Right lobe of liver (tissue), 6 donors: Measurements from ENCODE around the gene CAVIN3. TPM values are rescaled to one million over a fixed set of nuclear protein-coding genes. Genes with fewer than 3 reads are reported as not detected.

Experiments used
- ATAC-seq, 4 donors: fragments of 200-7000 bp; cut with Tn5 transposase; one replicate each; pipeline ENCODE4 v1.9.1; 2020; ENCODE audit warnings: mild to moderate bottlenecking in 4 of 4, moderate library complexity in 4 of 4
- DNase-seq, 3 donors: peaks; one replicate each; pipeline ENCODE4 v3.0.0-alpha.2; 2020
- H3K27ac ChIP-seq, 3 donors: fragments of 200-600 bp; one replicate each; pipeline ENCODE4 v1.8.0; 2022
- H3K27me3 ChIP-seq, 2 donors: fragments of 200-600 bp; one replicate each; pipeline ENCODE4 v1.8.0; 2022
- H3K36me3 ChIP-seq, 4 donors: fragments of 200-600 bp; sonication (generic) in 1 of 4; one replicate each; pipeline versions ENCODE4 v1.5.1 to v1.8.0; 2017 to 2022; ENCODE audit warnings: control low read depth in 1 of 4
- H3K4me1 ChIP-seq, 4 donors: fragments of 200-600 bp; sonication (generic) in 1 of 4; one replicate each; pipeline versions ENCODE4 v1.5.1 to v1.8.0; 2017 to 2022; ENCODE audit warnings: control low read depth in 1 of 4
- H3K4me3 ChIP-seq, 3 donors: fragments of 200-600 bp; one replicate each; pipeline ENCODE4 v1.8.0; 2022
- H3K9me3 ChIP-seq, 4 donors: fragments of 200-600 bp; sonication (generic) in 1 of 4; one replicate each; pipeline versions ENCODE4 v1.5.1 to v1.8.0; 2017 to 2022; ENCODE audit warnings: control low read depth in 1 of 4
- CTCF ChIP-seq, 4 donors: fragments of 200-600 bp in 3 of 4; fragments of 450-650 bp in 1 of 4; IDR thresholded peaks; one replicate each; pipeline versions ENCODE4 v1.5.1 to v1.8.0; 2016 to 2022; ENCODE audit warnings: antibody characterized with exemption in 4 of 4, mild to moderate bottlenecking in 2 of 4
- POLR2A ChIP-seq: fragments of 450-650 bp; IDR thresholded peaks from one replicate; pipeline ENCODE4 v1.6.1; 2017; ENCODE audit warnings: antibody characterized with exemption, mild to moderate bottlenecking
- WGBS: methylation state at CpG from one replicate; pipeline ENCODE4 v1.1.6; 2018; ENCODE audit warnings: low coverage, low lambda C conversion rate; ENCODE audit not compliant: insufficient coverage; ENCODE audit errors: missing lambda C conversion rate; 5-methylcytosine and 5-hydroxymethylcytosine counted together
- intact Hi-C, 2 donors: fragments of 100-400 bp; cut with DNase I; formaldehyde crosslinking; loops; one replicate each; pipeline versions ENCODE4 v1.11.2 to v1.14.1; 2022
- total RNA-seq, 6 experiments: library from RNA; depleted of rRNA in 2 of 6; stranded (reverse); fragments of >200 nt in 2 of 6; fragmentation: NEBNext Ultra II Directional in 3 of 6; extraction: Animal tissue kit (Norgen Biotek cat#: 25700) in 3 of 6; gene quantifications; one replicate each; pipeline versions ENCODE4 v1.1.0 to v1.2.4, GENCODE V29; 2016 to 2023
- donor health status: DM: no; HTN: yes; CAD: no.
- donor health status: DM: no; HTN: no; CAD: no.
- donor health status: DM: no; HTN: no; CAD: no.
- donor health status: DM: no; HTN: yes; CAD: no.
- donor health status: DM: no; HTN: yes; CAD: no.

The CAVIN3 gene
- total RNA-seq, 6 experiments from 2014 or later = 2.6 to 11.2 (median 4.1) TPM

GRCh38 chr11:6305297-6305696 is 15.0 kb downstream of the CAVIN3 start:
- Histone ChIP-seq H3K4me3 (no peak overlapping the region), H3K4me1 (no peaks in the 10 kb centered on the region), H3K27ac (no peak overlapping the region), H3K27me3 (no peaks in the 10 kb centered on the region), H3K36me3 (no peaks in the 10 kb centered on the region), H3K9me3 (no peaks in the 10 kb centered on the region)
- TF ChIP-seq CTCF (IDR thresholded peaks at IDR 0.05) (no peak), POLR2A (no peak)
- intact Hi-C loops = no loop called here
- 71% methylated on average over 4 of the region's 4 CpGs for WGBS
- no peak for ATAC-seq
- no peak for DNase-seq

- no peak for DNase-seq
- Histone ChIP-seq H3K4me1 (no peaks in the 10 kb centered on the region), H3K27ac (no peak overlapping the region), H3K4me3 (no peak overlapping the region), H3K36me3 (no peaks in the 10 kb centered on the region), H3K27me3 (no peaks in the 10 kb centered on the region), H3K9me3 (no peaks in the 10 kb centered on the region)
- no peak for ATAC-seq
- 90% methylated on average over 6 of the region's 6 CpGs for WGBS
- no peak for TF ChIP-seq CTCF (IDR thresholded peaks at IDR 0.05)
- no peak for TF ChIP-seq POLR2A
- intact Hi-C loops = no loop called here
Observed at GRCh38 chr11:6303661-6304060, 16.6 kb downstream of the CAVIN3 start.

GRCh38 chr11:6301096-6301495 is 19.2 kb downstream of the CAVIN3 start:
- TF ChIP-seq CTCF (IDR thresholded peaks at IDR 0.05) = no peak
- TF ChIP-seq POLR2A = no peak
- 86% methylated on average over 2 of the region's 2 CpGs for WGBS
- intact Hi-C loops = no loop called here
- Histone ChIP-seq H3K9me3 (no peaks in the 10 kb centered on the region), H3K27me3 (no peaks in the 10 kb centered on the region), H3K4me3 (no peak overlapping the region), H3K36me3 (no peaks in the 10 kb centered on the region), H3K27ac (no peak overlapping the region), H3K4me1 (no peaks in the 10 kb centered on the region)
- ATAC-seq (no peak), DNase-seq (no peak)

- ATAC-seq (no peak), DNase-seq (no peak)
- intact Hi-C loops = no loop called here
- 65% methylated on average over 3 of the region's 3 CpGs for WGBS
- H3K27me3 ChIP-seq = no peaks in the 10 kb centered on the region
- TF ChIP-seq POLR2A (no peak), CTCF (IDR thresholded peaks at IDR 0.05) (no peak)
- no peaks in the 10 kb centered on the region for H3K4me1 ChIP-seq
- no peak overlapping the region for H3K4me3 ChIP-seq
- no peaks in the 10 kb centered on the region for H3K9me3 ChIP-seq
- H3K36me3 ChIP-seq = no peaks in the 10 kb centered on the region
- no peak overlapping the region for H3K27ac ChIP-seq
Observed at GRCh38 chr11:6300325-6300724, 20.0 kb downstream of the CAVIN3 start.

- intact Hi-C loops = no loop called here
- DNase-seq (peak; percentile 60 to 68 (median 63)), ATAC-seq (peak; percentile 77 to 99 (median 88))
- Histone ChIP-seq H3K4me1 (no peaks in the 10 kb centered on the region), H3K4me3 (no peak overlapping the region), H3K27me3 (no peaks in the 10 kb centered on the region), H3K9me3 (no peaks in the 10 kb centered on the region), H3K27ac (no peak overlapping the region), H3K36me3 (no peaks in the 10 kb centered on the region)
- TF ChIP-seq CTCF (IDR thresholded peaks at IDR 0.05) = peak; percentile 52 to 71 (median 64)
- TF ChIP-seq POLR2A = no peak
- WGBS = 13% methylated on average over 3 of the region's 4 CpGs
Observed at GRCh38 chr11:6298605-6299004, 21.7 kb downstream of the CAVIN3 start.
